OCI-LY3 (cell line): ENCODE measurements around the gene TFR2.

Experiments
- H2AFZ ChIP-seq: fragments of 200-600, 300-600 bp; shearing (Covaris generic); 2 replicates; pipeline ENCODE4 v1.6.0; 2014; ENCODE audit warnings: antibody characterized with exemption, low read depth, low read length
- H3K27ac ChIP-seq: fragments of 200-600, 300-600 bp; sonication (generic); 2 replicates; pipeline ENCODE4 v1.5.1; 2014; ENCODE audit warnings: mild to moderate bottlenecking, low read length, moderate library complexity, mixed read lengths
- H3K27me3 ChIP-seq: fragments of 200-600, 300-600 bp; sonication (generic); 2 replicates; pipeline ENCODE4 v1.6.1; 2014; ENCODE audit warnings: low read depth, low read length, mixed read lengths
- H3K36me3 ChIP-seq: fragments of 200-600, 300-600 bp; sonication (generic); replicated peaks from 2 replicates; pipeline ENCODE3; 2014; ENCODE audit warnings: low read depth, low read length, mixed read lengths
- H3K4me1 ChIP-seq: fragments of 300-600, 200-600 bp; sonication (generic); 2 replicates; pipeline ENCODE4 v1.6.1; 2014; ENCODE audit warnings: low read length, mixed read lengths
- H3K4me2 ChIP-seq: fragments of 200-600, 300-600 bp; sonication (generic); 2 replicates; pipeline ENCODE4 v1.6.1; 2014; ENCODE audit warnings: low read length, mixed read lengths
- H3K4me3 ChIP-seq: fragments of 300-600, 200-600 bp; sonication (generic); 2 replicates; pipeline ENCODE4 v1.5.1; 2014; ENCODE audit warnings: antibody characterized with exemption, mild to moderate bottlenecking, low read length, moderate library complexity
- H3K79me2 ChIP-seq: fragments of 300-600, 200-600 bp; shearing (Covaris generic); 2 replicates; pipeline ENCODE4 v1.6.1; 2014; ENCODE audit warnings: mild to moderate bottlenecking, low read length, mixed read lengths
- H3K9ac ChIP-seq: fragments of 300-600, 200-600 bp; shearing (Covaris generic); 2 replicates; pipeline ENCODE4 v1.6.0; 2014; ENCODE audit warnings: mild to moderate bottlenecking, low read length, moderate library complexity
- H3K9me3 ChIP-seq: fragments of 200-600, 300-600 bp; shearing (Covaris generic); 2 replicates; pipeline ENCODE4 v1.6.1; 2014; ENCODE audit warnings: low read length, mixed read lengths; ENCODE audit not compliant: insufficient read depth
- H4K20me1 ChIP-seq: fragments of 200-600, 300-600 bp; sonication (generic); 2 replicates; pipeline ENCODE4 v1.6.1; 2016; ENCODE audit warnings: low read length, mixed read lengths; ENCODE audit not compliant: insufficient read depth
- EZH2phosphoT487 ChIP-seq: fragments of 200-600 bp; shearing (Covaris generic); IDR thresholded peaks from 2 replicates; pipeline ENCODE4 v1.6.1; 2018; ENCODE audit warnings: antibody characterized with exemption, mixed run types, low read depth
- TF ChIP-seq, protein P1 (sequence below): fragments of 200-600, 300-600 bp; sonication (generic); IDR thresholded peaks from 2 replicates; pipeline ENCODE4 v1.5.1; 2014; ENCODE audit warnings: antibody characterized with exemption, low read length, low read depth

The TFR2 gene

GRCh38 chr7:100574362-100575205 is 66.8 kb downstream of the TFR2 start:
- Histone ChIP-seq H3K79me2 (no peaks in the 10 kb centered on the region), H3K4me2 (no peak overlapping the region), H3K27me3 (no peaks in the 10 kb centered on the region), H3K9me3 (no peaks in the 10 kb centered on the region), H3K36me3 (peaks cover 4% of the 10 kb centered on the region), H4K20me1 (no peaks in the 10 kb centered on the region), H2AFZ (no peak overlapping the region), H3K4me3 (no peak overlapping the region), H3K4me1 (no peaks in the 10 kb centered on the region), H3K27ac (no peak overlapping the region), H3K9ac (no peak overlapping the region)
- TF ChIP-seq EZH2phosphoT487: no peak
- TF ChIP-seq, protein P1, sequence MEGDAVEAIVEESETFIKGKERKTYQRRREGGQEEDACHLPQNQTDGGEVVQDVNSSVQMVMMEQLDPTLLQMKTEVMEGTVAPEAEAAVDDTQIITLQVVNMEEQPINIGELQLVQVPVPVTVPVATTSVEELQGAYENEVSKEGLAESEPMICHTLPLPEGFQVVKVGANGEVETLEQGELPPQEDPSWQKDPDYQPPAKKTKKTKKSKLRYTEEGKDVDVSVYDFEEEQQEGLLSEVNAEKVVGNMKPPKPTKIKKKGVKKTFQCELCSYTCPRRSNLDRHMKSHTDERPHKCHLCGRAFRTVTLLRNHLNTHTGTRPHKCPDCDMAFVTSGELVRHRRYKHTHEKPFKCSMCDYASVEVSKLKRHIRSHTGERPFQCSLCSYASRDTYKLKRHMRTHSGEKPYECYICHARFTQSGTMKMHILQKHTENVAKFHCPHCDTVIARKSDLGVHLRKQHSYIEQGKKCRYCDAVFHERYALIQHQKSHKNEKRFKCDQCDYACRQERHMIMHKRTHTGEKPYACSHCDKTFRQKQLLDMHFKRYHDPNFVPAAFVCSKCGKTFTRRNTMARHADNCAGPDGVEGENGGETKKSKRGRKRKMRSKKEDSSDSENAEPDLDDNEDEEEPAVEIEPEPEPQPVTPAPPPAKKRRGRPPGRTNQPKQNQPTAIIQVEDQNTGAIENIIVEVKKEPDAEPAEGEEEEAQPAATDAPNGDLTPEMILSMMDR: no peak

DNA sequence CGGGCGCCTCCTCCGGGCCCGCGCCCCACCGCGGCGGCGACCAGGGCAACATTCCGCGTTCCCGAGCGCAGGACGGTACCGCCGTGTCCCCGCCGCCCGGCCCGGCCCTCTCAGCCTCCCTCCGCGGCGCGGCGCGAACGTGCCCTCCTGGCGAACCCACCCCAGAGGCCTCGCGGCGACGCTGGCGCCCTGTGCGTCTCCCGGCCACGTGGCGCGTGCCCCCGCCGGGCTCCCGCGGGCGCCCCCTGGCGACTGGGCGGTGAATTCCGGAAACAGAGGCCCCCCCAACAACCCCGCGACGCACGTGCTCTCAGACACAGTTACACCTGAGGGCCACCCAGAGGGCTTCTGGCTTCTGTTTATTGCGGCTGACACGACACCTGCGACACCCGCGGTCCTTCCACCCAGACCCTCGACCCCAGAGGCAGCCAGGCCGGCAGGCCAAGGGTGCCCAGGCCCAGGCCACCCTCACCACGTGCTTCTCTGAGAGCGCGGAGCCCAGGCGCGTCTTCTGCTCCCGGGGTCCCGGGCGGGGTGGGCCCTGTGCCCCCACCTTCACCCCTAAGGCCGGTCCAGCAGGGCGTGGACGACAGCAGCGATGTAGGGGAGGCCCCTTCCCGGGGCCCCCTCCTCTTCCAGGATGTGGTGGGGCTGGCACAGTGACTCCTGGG is 67.5 kb downstream of the TFR2 start, which contains the start of gene SAP25:
SAP25 (minus strand) TSS at position 210 of the 671 bp plus-strand sequence; CDS start at position 52, 158 bp downstream.
- H3K4me1 ChIP-seq: no peaks in the 10 kb centered on the region
- H4K20me1 ChIP-seq: no peaks in the 10 kb centered on the region
- peaks cover 3% of the 10 kb centered on the region for H3K36me3 ChIP-seq
- H3K9ac ChIP-seq: no peak within 1 kb of the TSS
- H3K9me3 ChIP-seq: no peaks in the 10 kb centered on the region
- TF ChIP-seq EZH2phosphoT487: no peak
- TF ChIP-seq, protein P1: no peak
- H3K4me2 ChIP-seq: no peak within 1 kb of the TSS
- no peaks in the 10 kb centered on the region for H3K79me2 ChIP-seq
- no peak within 1 kb of the TSS for H3K4me3 ChIP-seq
- H2AFZ ChIP-seq: no peak within 1 kb of the TSS
- no peak within 1 kb of the TSS for H3K27ac ChIP-seq
- H3K27me3 ChIP-seq: no peaks in the 10 kb centered on the region

DNA sequence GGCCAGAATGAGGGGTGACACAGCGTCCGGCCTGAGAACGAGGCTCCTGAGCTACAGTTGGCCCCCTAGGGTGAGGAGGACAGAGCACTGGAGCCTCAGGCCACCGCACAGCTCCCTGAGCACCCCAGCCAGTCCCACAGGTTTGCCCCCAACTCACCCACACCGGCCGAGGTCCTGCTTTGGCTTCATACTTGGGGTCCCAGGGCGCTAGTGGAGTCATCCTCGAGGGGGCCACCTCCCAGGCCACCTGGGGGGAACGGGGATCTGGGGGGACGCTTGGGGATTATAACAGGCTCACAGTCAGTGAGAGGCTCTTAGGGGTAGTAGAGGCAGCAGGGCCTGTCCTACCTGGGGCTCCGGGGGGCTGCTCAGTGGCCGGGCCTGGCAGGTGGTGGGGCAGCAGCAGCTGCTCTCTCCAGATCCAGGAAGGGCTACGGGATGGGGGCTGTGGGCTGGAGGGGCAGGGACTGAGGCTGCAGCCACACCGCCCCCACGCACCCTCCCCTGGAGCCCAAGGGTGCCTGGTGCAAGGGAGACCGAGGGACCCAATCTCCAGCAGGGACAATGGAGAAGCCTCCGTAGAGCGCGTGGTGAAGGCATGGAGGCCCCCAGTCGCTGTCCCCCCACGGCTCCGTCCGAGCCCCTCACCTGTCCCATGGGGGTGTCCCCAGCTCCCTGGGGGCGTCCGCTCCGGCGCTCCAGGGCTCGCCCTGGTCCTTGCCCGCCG is 68.2 kb downstream of the TFR2 start:
- Histone ChIP-seq H3K36me3 (no peaks in the 10 kb centered on the region), H3K27ac (no peak overlapping the region), H3K9ac (no peak overlapping the region), H3K4me1 (no peaks in the 10 kb centered on the region), H2AFZ (no peak overlapping the region), H3K27me3 (no peaks in the 10 kb centered on the region), H4K20me1 (no peaks in the 10 kb centered on the region), H3K9me3 (no peaks in the 10 kb centered on the region), H3K79me2 (no peaks in the 10 kb centered on the region), H3K4me2 (no peak overlapping the region), H3K4me3 (no peak overlapping the region)
- TF ChIP-seq, protein P1: no peak
- no peak for TF ChIP-seq EZH2phosphoT487
